GM12892 (cell line): ENCODE results near the gene ITGA7.

Experiments
- POLR2A ChIP-seq: IDR thresholded peaks from 2 replicates; pipeline ENCODE4 v1.6.1; 2011; ENCODE audit warnings: low read depth, low read length, control low read depth
- POLR2AphosphoS5 ChIP-seq: IDR thresholded peaks from 2 replicates; pipeline ENCODE4 v1.6.1; 2011; ENCODE audit warnings: low read depth, low read length, control low read depth
- TAF1 ChIP-seq: IDR thresholded peaks from 2 replicates; pipeline ENCODE4 v1.6.1; 2011; ENCODE audit warnings: low read depth, mild to moderate bottlenecking, control low read depth, low read length, borderline replicate concordance

GRCh38 chr12:55732288-55732687 lies 24.6 kb upstream of the ITGA7 start:
- no peak for TF ChIP-seq TAF1
- no peak for TF ChIP-seq POLR2A
- no peak for TF ChIP-seq POLR2AphosphoS5
